HG02840 (cell line): Measurements from ENCODE around the gene CDHR3.

Source experiments
- ATAC-seq: cut with Tn5 transposase; IDR thresholded peaks from one replicate; pipeline ENCODE4 v1.9.1; 2021; ENCODE audit warnings: mild to moderate bottlenecking, moderate library complexity, moderate number of reproducible peaks; ENCODE audit not compliant: unreplicated experiment, low FRiP score

CDHR3 gene

DNA sequence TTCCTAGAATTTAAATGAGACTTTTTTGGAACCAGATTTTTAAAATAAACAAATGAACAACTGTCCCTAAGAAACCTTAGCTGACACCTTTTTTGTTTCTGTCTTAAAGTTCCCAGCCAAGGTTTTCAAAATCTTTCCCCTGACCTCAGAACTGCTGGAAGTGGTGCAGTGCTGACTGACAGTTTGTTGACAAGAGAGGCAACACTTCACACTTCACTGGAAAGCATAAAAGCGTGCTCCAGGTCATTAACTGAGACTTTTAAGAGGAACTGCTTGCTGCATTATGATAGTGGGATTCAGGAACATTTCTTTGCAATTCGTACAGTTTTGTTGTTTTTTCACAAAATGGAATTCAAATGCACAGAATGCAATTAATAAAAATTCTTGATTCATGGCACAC lies 112.9 kb downstream of the CDHR3 start:
- no peak for ATAC-seq

DNA sequence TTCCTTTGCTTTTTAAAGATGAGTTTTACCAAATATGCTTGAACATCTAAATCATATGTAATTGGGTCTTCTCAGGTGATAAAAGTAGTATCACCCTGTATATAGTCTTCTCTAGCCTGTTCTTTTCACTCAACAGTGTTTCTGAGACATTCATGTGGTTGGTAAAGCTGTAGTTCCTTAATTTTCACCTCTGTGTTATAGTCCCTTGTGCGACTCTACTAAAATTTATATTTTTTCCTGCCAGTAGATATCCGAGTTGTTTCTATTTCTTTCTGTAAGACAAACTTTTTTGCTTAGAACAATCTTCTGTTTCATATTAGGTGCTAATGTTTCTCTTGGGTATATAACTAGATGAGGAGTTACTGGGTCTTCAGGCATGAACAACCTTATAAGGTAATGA lies 113.5 kb downstream of the CDHR3 start:
- ATAC-seq = no peak

GRCh38 chr7:106080300-106080987 lies 117.4 kb downstream of the CDHR3 start:
- ATAC-seq = no peak

GRCh38 chr7:106082087-106082854 lies 119.2 kb downstream of the CDHR3 start:
- ATAC-seq = no peak
